ENCODE data around the gene CCSER1. TPM values are rescaled to one million over a fixed set of nuclear protein-coding genes. Genes with fewer than 3 reads are reported as not detected.
A peak's percentile ranks its signal among the peaks of the same experiment; 100 is the strongest.

CCSER1 gene
- polyA plus RNA-seq, 1 donor from 2014 or later = 20.8 TPM

DNA sequence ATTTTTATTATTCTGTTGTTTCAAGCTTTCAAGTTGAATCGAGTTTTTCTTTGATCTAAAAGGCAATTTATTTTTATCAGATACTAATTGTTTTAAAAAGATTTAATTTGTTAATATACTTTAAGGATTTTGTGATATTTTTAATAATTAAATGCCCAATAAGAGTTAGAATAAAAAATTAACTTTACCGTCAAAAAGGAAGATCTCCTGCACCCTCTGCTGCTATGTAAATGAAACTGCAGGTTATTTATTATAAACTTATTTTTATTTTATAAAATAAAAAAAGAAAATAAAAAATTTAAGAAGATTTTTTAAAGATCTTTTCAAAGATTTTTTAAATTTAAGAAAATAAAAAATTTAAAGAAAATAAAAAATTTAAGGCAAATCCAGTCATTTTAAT is 166.1 kb downstream of the CCSER1 start:
- TF ChIP-seq, protein P1, sequence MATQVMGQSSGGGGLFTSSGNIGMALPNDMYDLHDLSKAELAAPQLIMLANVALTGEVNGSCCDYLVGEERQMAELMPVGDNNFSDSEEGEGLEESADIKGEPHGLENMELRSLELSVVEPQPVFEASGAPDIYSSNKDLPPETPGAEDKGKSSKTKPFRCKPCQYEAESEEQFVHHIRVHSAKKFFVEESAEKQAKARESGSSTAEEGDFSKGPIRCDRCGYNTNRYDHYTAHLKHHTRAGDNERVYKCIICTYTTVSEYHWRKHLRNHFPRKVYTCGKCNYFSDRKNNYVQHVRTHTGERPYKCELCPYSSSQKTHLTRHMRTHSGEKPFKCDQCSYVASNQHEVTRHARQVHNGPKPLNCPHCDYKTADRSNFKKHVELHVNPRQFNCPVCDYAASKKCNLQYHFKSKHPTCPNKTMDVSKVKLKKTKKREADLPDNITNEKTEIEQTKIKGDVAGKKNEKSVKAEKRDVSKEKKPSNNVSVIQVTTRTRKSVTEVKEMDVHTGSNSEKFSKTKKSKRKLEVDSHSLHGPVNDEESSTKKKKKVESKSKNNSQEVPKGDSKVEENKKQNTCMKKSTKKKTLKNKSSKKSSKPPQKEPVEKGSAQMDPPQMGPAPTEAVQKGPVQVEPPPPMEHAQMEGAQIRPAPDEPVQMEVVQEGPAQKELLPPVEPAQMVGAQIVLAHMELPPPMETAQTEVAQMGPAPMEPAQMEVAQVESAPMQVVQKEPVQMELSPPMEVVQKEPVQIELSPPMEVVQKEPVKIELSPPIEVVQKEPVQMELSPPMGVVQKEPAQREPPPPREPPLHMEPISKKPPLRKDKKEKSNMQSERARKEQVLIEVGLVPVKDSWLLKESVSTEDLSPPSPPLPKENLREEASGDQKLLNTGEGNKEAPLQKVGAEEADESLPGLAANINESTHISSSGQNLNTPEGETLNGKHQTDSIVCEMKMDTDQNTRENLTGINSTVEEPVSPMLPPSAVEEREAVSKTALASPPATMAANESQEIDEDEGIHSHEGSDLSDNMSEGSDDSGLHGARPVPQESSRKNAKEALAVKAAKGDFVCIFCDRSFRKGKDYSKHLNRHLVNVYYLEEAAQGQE (IDR thresholded peaks at IDR 0.05; ENCODE audit: borderline replicate concordance) = no peak
- TF ChIP-seq EZH2 (IDR thresholded peaks at IDR 0.05; ENCODE audit: borderline replicate concordance, insufficient read depth, low read length, poor library complexity, severe bottlenecking) (no peak), RAD21 (conservative IDR thresholded peaks at IDR 0.05) (peak; percentile 61), TAF1 (IDR thresholded peaks at IDR 0.05; ENCODE audit: low read depth) (no peak), POLR2AphosphoS5 (IDR thresholded peaks at IDR 0.05) (no peak), MXI1 (conservative IDR thresholded peaks at IDR 0.05; ENCODE audit: poor library complexity, severe bottlenecking) (no peak), SMC3 (conservative IDR thresholded peaks at IDR 0.05; ENCODE audit: poor library complexity) (peak; percentile 65)
- TF ChIP-seq, protein P2, sequence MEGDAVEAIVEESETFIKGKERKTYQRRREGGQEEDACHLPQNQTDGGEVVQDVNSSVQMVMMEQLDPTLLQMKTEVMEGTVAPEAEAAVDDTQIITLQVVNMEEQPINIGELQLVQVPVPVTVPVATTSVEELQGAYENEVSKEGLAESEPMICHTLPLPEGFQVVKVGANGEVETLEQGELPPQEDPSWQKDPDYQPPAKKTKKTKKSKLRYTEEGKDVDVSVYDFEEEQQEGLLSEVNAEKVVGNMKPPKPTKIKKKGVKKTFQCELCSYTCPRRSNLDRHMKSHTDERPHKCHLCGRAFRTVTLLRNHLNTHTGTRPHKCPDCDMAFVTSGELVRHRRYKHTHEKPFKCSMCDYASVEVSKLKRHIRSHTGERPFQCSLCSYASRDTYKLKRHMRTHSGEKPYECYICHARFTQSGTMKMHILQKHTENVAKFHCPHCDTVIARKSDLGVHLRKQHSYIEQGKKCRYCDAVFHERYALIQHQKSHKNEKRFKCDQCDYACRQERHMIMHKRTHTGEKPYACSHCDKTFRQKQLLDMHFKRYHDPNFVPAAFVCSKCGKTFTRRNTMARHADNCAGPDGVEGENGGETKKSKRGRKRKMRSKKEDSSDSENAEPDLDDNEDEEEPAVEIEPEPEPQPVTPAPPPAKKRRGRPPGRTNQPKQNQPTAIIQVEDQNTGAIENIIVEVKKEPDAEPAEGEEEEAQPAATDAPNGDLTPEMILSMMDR (IDR thresholded peaks at IDR 0.05; ENCODE audit: poor library complexity, severe bottlenecking) = peak; percentile 45
- Histone ChIP-seq H2AFZ (ENCODE audit: low read depth, low read length) (no peak overlapping the region), H3K9me2 (ENCODE audit: insufficient read depth, low read length) (no peaks in the 10 kb centered on the region), H4K20me1 (ENCODE audit: insufficient read depth) (no peaks in the 10 kb centered on the region), H3F3A (ENCODE audit: insufficient read depth, low read length, poor library complexity, severe bottlenecking) (no peaks in the 10 kb centered on the region), H3K36me3 (ENCODE audit: insufficient read depth, low read length) (no peaks in the 10 kb centered on the region), H3K27ac (ENCODE audit: low read length) (no peak overlapping the region), H3K9me3 (ENCODE audit: low read length) (no peaks in the 10 kb centered on the region), H3K4me3 (ENCODE audit: low read length) (no peak overlapping the region), H3K27me3 (ENCODE audit: insufficient read depth, low read depth, low read length) (no peaks in the 10 kb centered on the region), H3K79me2 (replicated peaks; ENCODE audit: insufficient read depth, low read length) (peaks cover 3% of the 10 kb centered on the region), H3K9ac (ENCODE audit: low read length) (no peak overlapping the region), H3K4me2 (ENCODE audit: low read length) (no peak overlapping the region)

DNA sequence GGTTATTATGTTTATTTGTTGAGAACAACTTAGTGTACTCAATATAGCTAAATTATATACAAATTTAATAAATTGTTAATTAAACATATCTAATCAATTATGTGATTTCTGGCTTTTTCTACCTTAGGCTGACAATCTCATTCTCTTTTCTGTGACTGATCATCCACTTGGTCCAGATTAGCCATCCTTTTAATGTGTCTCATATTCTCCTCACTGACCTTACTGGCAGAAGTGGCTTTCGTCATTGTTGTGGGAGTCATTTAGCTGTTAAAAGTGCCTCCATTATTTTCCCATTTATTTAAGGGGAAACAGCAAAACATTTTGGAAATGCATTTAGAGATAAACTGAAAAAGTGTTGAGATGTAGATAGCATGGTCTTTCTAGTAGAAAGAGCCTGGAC is 172.2 kb downstream of the CCSER1 start:
- TF ChIP-seq MXI1 (conservative IDR thresholded peaks at IDR 0.05; ENCODE audit: poor library complexity, severe bottlenecking) = no peak
- TF ChIP-seq SMC3 (conservative IDR thresholded peaks at IDR 0.05; ENCODE audit: poor library complexity) = no peak
- no peak for TF ChIP-seq RAD21 (conservative IDR thresholded peaks at IDR 0.05)
- TF ChIP-seq, protein P2 (IDR thresholded peaks at IDR 0.05; ENCODE audit: poor library complexity, severe bottlenecking) = no peak
- Histone ChIP-seq H3K27me3 (ENCODE audit: insufficient read depth, low read depth, low read length) (no peaks in the 10 kb centered on the region), H4K20me1 (ENCODE audit: insufficient read depth) (no peaks in the 10 kb centered on the region), H3K9me2 (ENCODE audit: insufficient read depth, low read length) (no peaks in the 10 kb centered on the region), H3K4me3 (ENCODE audit: low read length) (no peak overlapping the region), H2AFZ (ENCODE audit: low read depth, low read length) (no peak overlapping the region), H3K9me3 (ENCODE audit: low read length) (no peaks in the 10 kb centered on the region), H3K36me3 (ENCODE audit: insufficient read depth, low read length) (no peaks in the 10 kb centered on the region), H3F3A (ENCODE audit: insufficient read depth, low read length, poor library complexity, severe bottlenecking) (no peaks in the 10 kb centered on the region), H3K27ac (ENCODE audit: low read length) (no peak overlapping the region), H3K9ac (ENCODE audit: low read length) (no peak overlapping the region), H3K4me2 (ENCODE audit: low read length) (no peak overlapping the region), H3K79me2 (replicated peaks; ENCODE audit: insufficient read depth, low read length) (no peaks in the 10 kb centered on the region)

Measured in neural cell (in vitro differentiated cells).